Stomach (tissue), 9 donors: Measurements from ENCODE around the gene PEMT. TPM values are rescaled to one million over a fixed set of nuclear protein-coding genes. Genes with fewer than 3 reads are reported as not detected.

Source experiments
- DNase-seq, 2 donors: peaks; one replicate each; pipeline versions ENCODE4 v3.0.0 to v3.0.0-alpha.2; 2013 to 2019
- H3K27ac ChIP-seq, 5 donors: fragments of 200-600 bp in 4 of 5; sonication (generic) in 4 of 5; one replicate each; pipeline ENCODE4 v1.5.1; 2013 to 2019; ENCODE audit warnings: mild to moderate bottlenecking in 1 of 5, moderate library complexity in 1 of 5
- H3K27me3 ChIP-seq, 3 donors: fragments of 200-600 bp; sonication (generic); one replicate each; pipeline ENCODE4 v1.5.1; 2017 to 2019; ENCODE audit warnings: mixed run types in 1 of 3
- H3K36me3 ChIP-seq, 4 donors: fragments of 200-600 bp; sonication (generic); 1 replicate in 3 of 4; 2 replicates in 1 of 4; pipeline ENCODE4 v1.5.1; 2016 to 2019
- H3K4me1 ChIP-seq, 4 donors: fragments of 200-600 bp; sonication (generic); one replicate each; pipeline ENCODE4 v1.5.1; 2016 to 2019
- H3K4me3 ChIP-seq, 4 donors: fragments of 200-600 bp; sonication (generic) in 3 of 4; one replicate each; pipeline ENCODE4 v1.5.1; 2016 to 2019; ENCODE audit warnings: mild to moderate bottlenecking in 1 of 4
- H3K9me3 ChIP-seq, 4 donors: fragments of 200-600 bp; sonication (generic); one replicate each; pipeline ENCODE4 v1.5.1; 2016 to 2019
- CTCF ChIP-seq, 7 experiments: fragments of 450-650 bp in 4 of 7; fragments of 200-600 bp in 3 of 7; sonication (generic) in 3 of 7; IDR thresholded peaks; one replicate each; pipeline ENCODE4 v1.5.1; 2016 to 2019; ENCODE audit warnings: antibody characterized with exemption in 7 of 7, control low read depth in 2 of 7, mild to moderate bottlenecking in 1 of 7
- EP300 ChIP-seq: sonication (generic); formaldehyde crosslinking; IDR thresholded peaks from one replicate; pipeline ENCODE4 v1.6.1; 2017; ENCODE audit warnings: antibody characterized with exemption
- POLR2A ChIP-seq, 4 donors: fragments of 450-650 bp; IDR thresholded peaks; one replicate each; pipeline ENCODE4 v1.6.1; 2016; ENCODE audit warnings: antibody characterized with exemption in 4 of 4, control low read depth in 2 of 4, mild to moderate bottlenecking in 1 of 4, moderate library complexity in 1 of 4
- POLR2AphosphoS5 ChIP-seq, 3 donors: sonication (generic); formaldehyde crosslinking; IDR thresholded peaks; one replicate each; pipeline ENCODE4 v1.6.1; 2016; ENCODE audit warnings: antibody characterized with exemption in 3 of 3
- WGBS, 5 donors: extraction: QIAGEN DNeasy Blood & Tissue Kit in 3 of 5; methylation state at CpG; one replicate each; pipeline versions ENCODE4 v1.1.5 to v1.1.7; 2013 to 2018; 5-methylcytosine and 5-hydroxymethylcytosine counted together
- intact Hi-C: fragments of 100-400 bp; cut with DNase I; formaldehyde crosslinking; loops from one replicate; pipeline ENCODE4 v1.15.1; 2023; ENCODE audit warnings: low total_unique reads
- polyA plus RNA-seq, 3 donors: library from polyadenylated mRNA; stranded (reverse); fragments of 200-250 nt; gene quantifications; one replicate each; pipeline ENCODE4 v1.2.3, GENCODE V29; 2013
- total RNA-seq, 5 donors: library from RNA; depleted of rRNA; stranded (reverse); fragments of >200 nt; gene quantifications; one replicate each; pipeline versions ENCODE4 v1.1.0 to v1.2.3, GENCODE V29; 2014 to 2016
- donor health status: healthy with polysubstance abuse.
- donor health status: Bipolar disorder and iron deficiency.
- donor health status: healthy.

PEMT gene
- total and polyA plus RNA-seq, 8 donors = 7.0 to 44.6 (median 27.0) TPM

- 89 to 95% (median 90%) methylated on average over 15 to 21 of the region's 21 CpGs for WGBS, 5 donors
- no peak for TF ChIP-seq EP300
- TF ChIP-seq POLR2AphosphoS5 (IDR thresholded peaks at IDR 0.05) = no peak
- TF ChIP-seq CTCF (IDR thresholded peaks at IDR 0.05) = no peak
- TF ChIP-seq POLR2A (IDR thresholded peaks at IDR 0.05) = no peak
- Histone ChIP-seq H3K9me3 (no peaks in the 10 kb centered on the region), H3K4me3 (no peak overlapping the region), H3K4me1 (peaks cover 0 to 14% (median 4%) of the 10 kb centered on the region in 4 donors), H3K27ac (no peak overlapping the region), H3K27me3 (no peaks in the 10 kb centered on the region), H3K36me3 (peaks cover 0 to 10% (median 5%) of the 10 kb centered on the region in 4 donors)
- DNase-seq = no peak
- intact Hi-C loops = no loop called here
These were observed 76.2 kb downstream of the PEMT start for GRCh38 chr17:17514993-17515933.

GRCh38 chr17:17514361-17514992 is 77.0 kb downstream of the PEMT start:
- no peaks in the 10 kb centered on the region for H3K27me3 ChIP-seq
- H3K4me3 ChIP-seq = no peak overlapping the region
- WGBS, 5 donors = 78 to 90% (median 83%) methylated on average over 11 to 16 of the region's 16 CpGs
- H3K27ac ChIP-seq = no peak overlapping the region
- DNase-seq = no peak
- H3K36me3 ChIP-seq = peaks cover 0 to 2% (median under 1%) of the 10 kb centered on the region in 4 donors
- no peaks in the 10 kb centered on the region for H3K9me3 ChIP-seq
- H3K4me1 ChIP-seq = peaks cover 0 to 14% (median 4%) of the 10 kb centered on the region in 4 donors
- intact Hi-C loops = no loop called here
- no peak for TF ChIP-seq CTCF (IDR thresholded peaks at IDR 0.05)
- TF ChIP-seq POLR2AphosphoS5 (IDR thresholded peaks at IDR 0.05) = no peak
- no peak for TF ChIP-seq POLR2A (IDR thresholded peaks at IDR 0.05)
- TF ChIP-seq EP300 = no peak

- TF ChIP-seq POLR2AphosphoS5 (IDR thresholded peaks at IDR 0.05) = no peak
- no peak for TF ChIP-seq CTCF (IDR thresholded peaks at IDR 0.05)
- no peak for TF ChIP-seq EP300
- no peak for TF ChIP-seq POLR2A (IDR thresholded peaks at IDR 0.05)
- intact Hi-C loops = no loop called here
- H3K4me1 ChIP-seq = peaks cover 0 to 14% (median 4%) of the 10 kb centered on the region in 4 donors
These were observed 77.9 kb downstream of the PEMT start for GRCh38 chr17:17513626-17514025.

GRCh38 chr17:17512866-17513265 is 78.6 kb downstream of the PEMT start:
- no peak overlapping the region for H3K27ac ChIP-seq
- WGBS, 5 donors = 82 to 98% (median 95%) methylated on average over 2 to 5 of the region's 5 CpGs

More at GRCh38 chr17:17513626-17514025, 77.9 kb downstream of the PEMT start:
- Histone ChIP-seq H3K27ac (no peak overlapping the region), H3K9me3 (no peaks in the 10 kb centered on the region), H3K27me3 (no peaks in the 10 kb centered on the region), H3K36me3 (peaks cover 0 to 7% (median 0%) of the 10 kb centered on the region in 4 donors), H3K4me3 (no peak overlapping the region)
- DNase-seq = no peak
- WGBS, 5 donors = 91 to 99% (median 98%) methylated on average over 7 of the region's 7 CpGs

More at GRCh38 chr17:17512866-17513265, 78.6 kb downstream of the PEMT start:
- H3K36me3 ChIP-seq = peaks cover 0 to 7% (median 0%) of the 10 kb centered on the region in 4 donors
- intact Hi-C loops = no loop called here
- H3K27me3 ChIP-seq = no peaks in the 10 kb centered on the region
- H3K9me3 ChIP-seq = no peaks in the 10 kb centered on the region
- TF ChIP-seq EP300 = no peak
- no peak for TF ChIP-seq POLR2A (IDR thresholded peaks at IDR 0.05)
- no peak for TF ChIP-seq POLR2AphosphoS5 (IDR thresholded peaks at IDR 0.05)
- TF ChIP-seq CTCF (IDR thresholded peaks at IDR 0.05) = no peak
- H3K4me1 ChIP-seq = peaks cover 0 to 14% (median 4%) of the 10 kb centered on the region in 4 donors
- no peak overlapping the region for H3K4me3 ChIP-seq
- DNase-seq = no peak
